GM23338 (cell line): Measurements from ENCODE around the gene FCN2. TPM values are rescaled to one million over a fixed set of nuclear protein-coding genes. Genes with fewer than 3 reads are reported as not detected.

Experiments
- ATAC-seq: fragments of 200-7000 bp; cut with Tn5 transposase; 3 replicates; pipeline ENCODE4 v1.9.1; 2020
- DNase-seq: peaks from one replicate; pipeline ENCODE4 v3.0.0-alpha.2; 2015; ENCODE audit warnings: low spot score
- H2AFZ ChIP-seq: fragments of 200-600 bp; sonication (generic); 2 replicates; pipeline ENCODE4 v1.8.0; 2016; ENCODE audit warnings: antibody characterized with exemption, mild to moderate bottlenecking, moderate library complexity
- H3F3A ChIP-seq: fragments of 200-600 bp; sonication (generic); replicated peaks from 2 replicates; pipeline ENCODE4 v1.8.0; 2017; ENCODE audit warnings: antibody characterized with exemption, mixed run types, low read depth
- H3K27ac ChIP-seq: fragments of 200-600 bp; sonication (generic); 2 replicates; pipeline ENCODE4 v1.6.1; 2016; ENCODE audit warnings: low read depth
- H3K27me3 ChIP-seq: fragments of 200-600 bp; sonication (generic); 2 replicates; pipeline ENCODE4 v1.8.0; 2016; ENCODE audit warnings: mild to moderate bottlenecking, mixed run types, moderate library complexity; ENCODE audit not compliant: insufficient read depth
- H3K36me3 ChIP-seq: fragments of 200-600 bp; sonication (generic); 2 replicates; pipeline ENCODE4 v1.8.0; 2016; ENCODE audit warnings: mild to moderate bottlenecking; ENCODE audit not compliant: insufficient read depth
- H3K4me1 ChIP-seq: fragments of 200-600 bp; sonication (generic); 2 replicates; pipeline ENCODE4 v1.8.0; 2016; ENCODE audit warnings: mild to moderate bottlenecking, moderate library complexity; ENCODE audit not compliant: insufficient read depth
- H3K4me2 ChIP-seq: fragments of 200-600 bp; sonication (generic); 2 replicates; pipeline ENCODE4 v1.7.1; 2017; ENCODE audit warnings: mixed run types
- H3K4me3 ChIP-seq: fragments of 200-600 bp; sonication (generic); 2 replicates; pipeline ENCODE4 v1.6.1; 2016; ENCODE audit warnings: mixed run types
- H3K79me2 ChIP-seq: fragments of 200-600 bp; sonication (generic); replicated peaks from 2 replicates; pipeline ENCODE4 v1.8.0; 2017; ENCODE audit warnings: mild to moderate bottlenecking; ENCODE audit not compliant: insufficient read depth
- H3K9me2 ChIP-seq: fragments of 200-600 bp; sonication (generic); 2 replicates; pipeline ENCODE4 v1.8.0; 2017; ENCODE audit not compliant: insufficient read depth
- H4K20me1 ChIP-seq: fragments of 200-600 bp; sonication (generic); replicated peaks from 2 replicates; pipeline ENCODE4 v1.8.0; 2017; ENCODE audit warnings: mild to moderate bottlenecking; ENCODE audit not compliant: insufficient read depth
- H3K27ac Mint-ChIP-seq: 2 replicates; pipeline ENCODE4 v1.8.0; 2020; ENCODE audit warnings: inconsistent platforms, mild to moderate bottlenecking, moderate library complexity, mixed read lengths
- H3K27me3 Mint-ChIP-seq: 3 replicates; pipeline ENCODE4 v1.8.0; 2022; ENCODE audit warnings: low read depth, mild to moderate bottlenecking, moderate library complexity, mixed read lengths, inconsistent platforms; ENCODE audit not compliant: insufficient read depth, poor library complexity
- H3K36me3 Mint-ChIP-seq: 3 replicates; pipeline ENCODE4 v1.8.0; 2021; ENCODE audit warnings: low read depth, mild to moderate bottlenecking, inconsistent platforms, moderate library complexity, mixed read lengths
- H3K4me1 Mint-ChIP-seq: 3 replicates; pipeline ENCODE4 v1.8.0; 2020; ENCODE audit warnings: mild to moderate bottlenecking, inconsistent platforms, mixed read lengths
- H3K4me3 Mint-ChIP-seq: 3 replicates; pipeline ENCODE4 v1.8.0; 2021; ENCODE audit warnings: moderate library complexity, mild to moderate bottlenecking, inconsistent platforms, mixed read lengths
- H3K9me3 Mint-ChIP-seq: 3 replicates; pipeline ENCODE4 v1.8.0; 2020; ENCODE audit warnings: moderate library complexity, mild to moderate bottlenecking, inconsistent platforms, mixed read lengths
- CREB1 ChIP-seq: fragments of 250-450 bp; sonication (Bioruptor Pico); IDR thresholded peaks from 2 replicates; pipeline ENCODE4 v1.5.0; 2020; ENCODE audit warnings: low read depth, mild to moderate bottlenecking, moderate library complexity
- CTCF ChIP-seq, 2 experiments: fragments of 200-600 bp in 1 of 2; sonication (generic) in 1 of 2; conservative IDR thresholded peaks; 2 replicates each; pipeline versions ENCODE4 v1.5.1 to v1.6.1; 2016 to 2017; ENCODE audit warnings: antibody characterized with exemption in 2 of 2, low read depth in 2 of 2, mild to moderate bottlenecking in 2 of 2, moderate library complexity in 1 of 2
- ETS1 ChIP-seq: IDR thresholded peaks from 2 replicates; pipeline ENCODE4 v1.6.1; 2016; ENCODE audit warnings: antibody characterized with exemption
- EZH2 ChIP-seq: fragments of 200-600 bp; sonication (generic); IDR thresholded peaks from one replicate; pipeline ENCODE4 v1.8.0; 2017; ENCODE audit warnings: antibody characterized with exemption, mild to moderate bottlenecking, low read depth; ENCODE audit not compliant: unreplicated experiment
- EZH2phosphoT487 ChIP-seq: fragments of 200-600 bp; sonication (generic); IDR thresholded peaks from one replicate; pipeline ENCODE4 v1.8.1; 2018; ENCODE audit warnings: antibody characterized with exemption; ENCODE audit not compliant: unreplicated experiment
- NANOG ChIP-seq: IDR thresholded peaks from 2 replicates; pipeline ENCODE4 v1.6.1; 2016; ENCODE audit warnings: antibody characterized with exemption, borderline replicate concordance
- POLR2AphosphoS5 ChIP-seq: IDR thresholded peaks from 2 replicates; pipeline ENCODE4 v1.6.1; 2016; ENCODE audit warnings: antibody characterized with exemption, low read depth
- STAT1 ChIP-seq: IDR thresholded peaks from one replicate; pipeline ENCODE4 v1.6.1; 2016; ENCODE audit warnings: antibody characterized with exemption; ENCODE audit not compliant: unreplicated experiment
- ZNF114 ChIP-seq: fragments of 250-450 bp; sonication (Bioruptor Pico); IDR thresholded peaks from 2 replicates; pipeline ENCODE4 v1.5.0; 2020; ENCODE audit warnings: mild to moderate bottlenecking, moderate library complexity
- ZNF462 ChIP-seq: fragments of 250-450 bp; sonication (Bioruptor Pico); IDR thresholded peaks from 2 replicates; pipeline ENCODE4 v1.5.0; 2020; ENCODE audit warnings: mild to moderate bottlenecking, moderate library complexity
- polyA plus RNA-seq: library from polyadenylated mRNA; unstranded; fragments of >200 nt; fragmentation: Nextera tagmentation; extraction: Ambion mirVana; gene quantifications from 2 replicates; pipeline ENCODE4 v1.2.1, GENCODE V29; 2016
- total RNA-seq: library from RNA; depleted of rRNA; stranded (reverse); fragments of >200 nt; shearing (Covaris generic); gene quantifications from 2 replicates; pipeline ENCODE4 v1.2.3, GENCODE V29; 2014
- TF ChIP-seq, protein P1 (sequence below): IDR thresholded peaks from one replicate; pipeline ENCODE4 v1.6.1; 2018; ENCODE audit warnings: antibody characterized with exemption; ENCODE audit not compliant: unreplicated experiment

FCN2 gene
- total and polyA plus RNA-seq, 2 experiments from 2014 or later, result not detected

GRCh38 chr9:134892221-134892620, 11.6 kb downstream of the FCN2 start (continued):
- TF ChIP-seq CTCF (conservative IDR thresholded peaks at IDR 0.05; ENCODE audit: low read depth in 2 of 2), result no peak
- TF ChIP-seq NANOG, result no peak

GRCh38 chr9:134892820-134893420, 12.3 kb downstream of the FCN2 start:
- H3K4me3 Mint-ChIP-seq, result no peak overlapping the region
- H3K27ac Mint-ChIP-seq, result no peak overlapping the region
- Histone ChIP-seq H3K36me3 (no peaks in the 10 kb centered on the region), H3K27ac (no peak overlapping the region), H2AFZ (no peak overlapping the region), H3K4me1 (no peaks in the 10 kb centered on the region), H3K4me3 (no peak overlapping the region), H3K4me2 (no peak overlapping the region), H3K27me3 (no peaks in the 10 kb centered on the region), H3F3A (no peaks in the 10 kb centered on the region), H4K20me1 (no peaks in the 10 kb centered on the region), H3K79me2 (no peaks in the 10 kb centered on the region), H3K9me2 (no peaks in the 10 kb centered on the region)
- ATAC-seq, result no peak
- peaks cover 11% of the 10 kb centered on the region; the same call in 1 of the 3 replicates for H3K36me3 Mint-ChIP-seq
- H3K27me3 Mint-ChIP-seq, result no peaks in the 10 kb centered on the region
- no peak for TF ChIP-seq NANOG
- TF ChIP-seq STAT1, result no peak
- no peak for TF ChIP-seq ETS1
- TF ChIP-seq EZH2, result no peak
- TF ChIP-seq ZNF462 (CRISPR knock-in tag), result no peak
- no peak for TF ChIP-seq CREB1 (CRISPR knock-in tag)
- no peak for TF ChIP-seq EZH2phosphoT487
- no peak for TF ChIP-seq ZNF114 (CRISPR knock-in tag)
- no peak for TF ChIP-seq POLR2AphosphoS5
- TF ChIP-seq, protein P1, sequence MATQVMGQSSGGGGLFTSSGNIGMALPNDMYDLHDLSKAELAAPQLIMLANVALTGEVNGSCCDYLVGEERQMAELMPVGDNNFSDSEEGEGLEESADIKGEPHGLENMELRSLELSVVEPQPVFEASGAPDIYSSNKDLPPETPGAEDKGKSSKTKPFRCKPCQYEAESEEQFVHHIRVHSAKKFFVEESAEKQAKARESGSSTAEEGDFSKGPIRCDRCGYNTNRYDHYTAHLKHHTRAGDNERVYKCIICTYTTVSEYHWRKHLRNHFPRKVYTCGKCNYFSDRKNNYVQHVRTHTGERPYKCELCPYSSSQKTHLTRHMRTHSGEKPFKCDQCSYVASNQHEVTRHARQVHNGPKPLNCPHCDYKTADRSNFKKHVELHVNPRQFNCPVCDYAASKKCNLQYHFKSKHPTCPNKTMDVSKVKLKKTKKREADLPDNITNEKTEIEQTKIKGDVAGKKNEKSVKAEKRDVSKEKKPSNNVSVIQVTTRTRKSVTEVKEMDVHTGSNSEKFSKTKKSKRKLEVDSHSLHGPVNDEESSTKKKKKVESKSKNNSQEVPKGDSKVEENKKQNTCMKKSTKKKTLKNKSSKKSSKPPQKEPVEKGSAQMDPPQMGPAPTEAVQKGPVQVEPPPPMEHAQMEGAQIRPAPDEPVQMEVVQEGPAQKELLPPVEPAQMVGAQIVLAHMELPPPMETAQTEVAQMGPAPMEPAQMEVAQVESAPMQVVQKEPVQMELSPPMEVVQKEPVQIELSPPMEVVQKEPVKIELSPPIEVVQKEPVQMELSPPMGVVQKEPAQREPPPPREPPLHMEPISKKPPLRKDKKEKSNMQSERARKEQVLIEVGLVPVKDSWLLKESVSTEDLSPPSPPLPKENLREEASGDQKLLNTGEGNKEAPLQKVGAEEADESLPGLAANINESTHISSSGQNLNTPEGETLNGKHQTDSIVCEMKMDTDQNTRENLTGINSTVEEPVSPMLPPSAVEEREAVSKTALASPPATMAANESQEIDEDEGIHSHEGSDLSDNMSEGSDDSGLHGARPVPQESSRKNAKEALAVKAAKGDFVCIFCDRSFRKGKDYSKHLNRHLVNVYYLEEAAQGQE, result no peak
- H3K9me3 Mint-ChIP-seq, result peaks cover 21% of the 10 kb centered on the region
- DNase-seq, result no peak
- no peaks in the 10 kb centered on the region for H3K4me1 Mint-ChIP-seq
